ENCODE measurements around the gene ITGA5.

ITGA5 gene

DNA sequence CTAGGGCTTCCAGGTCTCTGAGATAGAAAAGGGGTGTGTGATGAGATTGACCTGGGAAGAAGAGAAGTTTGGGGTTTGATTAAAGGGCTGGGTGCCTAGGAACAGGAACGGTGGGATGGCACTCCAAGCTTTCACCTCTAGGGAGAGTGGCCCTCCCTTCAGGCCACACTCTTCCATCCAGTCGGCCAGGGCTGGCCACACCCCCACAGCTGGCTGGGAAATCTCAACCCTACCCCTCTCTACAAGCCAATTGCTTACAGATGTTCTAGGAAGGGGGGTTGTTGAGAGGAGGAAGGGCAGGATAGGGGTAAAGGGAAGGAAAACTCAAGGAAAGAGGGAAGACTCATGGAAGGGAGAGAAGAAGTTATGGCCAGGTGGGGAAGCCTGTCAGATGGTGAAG lies 6.6 kb upstream of the ITGA5 start:
- TF ChIP-seq, protein P1, sequence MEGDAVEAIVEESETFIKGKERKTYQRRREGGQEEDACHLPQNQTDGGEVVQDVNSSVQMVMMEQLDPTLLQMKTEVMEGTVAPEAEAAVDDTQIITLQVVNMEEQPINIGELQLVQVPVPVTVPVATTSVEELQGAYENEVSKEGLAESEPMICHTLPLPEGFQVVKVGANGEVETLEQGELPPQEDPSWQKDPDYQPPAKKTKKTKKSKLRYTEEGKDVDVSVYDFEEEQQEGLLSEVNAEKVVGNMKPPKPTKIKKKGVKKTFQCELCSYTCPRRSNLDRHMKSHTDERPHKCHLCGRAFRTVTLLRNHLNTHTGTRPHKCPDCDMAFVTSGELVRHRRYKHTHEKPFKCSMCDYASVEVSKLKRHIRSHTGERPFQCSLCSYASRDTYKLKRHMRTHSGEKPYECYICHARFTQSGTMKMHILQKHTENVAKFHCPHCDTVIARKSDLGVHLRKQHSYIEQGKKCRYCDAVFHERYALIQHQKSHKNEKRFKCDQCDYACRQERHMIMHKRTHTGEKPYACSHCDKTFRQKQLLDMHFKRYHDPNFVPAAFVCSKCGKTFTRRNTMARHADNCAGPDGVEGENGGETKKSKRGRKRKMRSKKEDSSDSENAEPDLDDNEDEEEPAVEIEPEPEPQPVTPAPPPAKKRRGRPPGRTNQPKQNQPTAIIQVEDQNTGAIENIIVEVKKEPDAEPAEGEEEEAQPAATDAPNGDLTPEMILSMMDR (IDR thresholded peaks at IDR 0.05), result no peak
- Histone ChIP-seq H3K4me3 (no peak overlapping the region), H3K27ac (no peak overlapping the region)
- DNase-seq (ENCODE audit: low spot score), result peak; percentile 62

DNA sequence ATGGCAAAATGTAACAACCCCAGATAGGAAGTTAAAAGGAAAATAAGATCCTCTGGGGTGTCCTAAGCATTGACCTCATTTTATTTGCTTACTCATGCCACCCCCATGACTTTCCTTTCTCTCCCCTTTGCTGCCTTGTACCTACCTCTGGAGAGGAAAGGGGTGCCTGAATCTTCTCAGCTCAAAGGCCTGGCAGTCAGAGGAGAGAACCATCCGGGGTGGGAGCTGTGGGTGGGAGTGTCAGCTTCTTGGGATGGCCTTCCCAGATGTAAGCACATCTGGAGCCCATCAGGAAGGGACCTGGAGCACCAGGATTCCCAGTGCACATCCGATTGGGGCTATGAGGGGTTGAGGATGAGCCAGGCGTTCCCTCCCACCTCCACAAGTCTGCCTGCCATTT lies 5.2 kb upstream of the ITGA5 start:
- TF ChIP-seq, protein P1 (IDR thresholded peaks at IDR 0.05), result no peak
- H3K4me3 ChIP-seq, result no peak overlapping the region
- H3K27ac ChIP-seq, result peak overlapping the region in 1 of 2 donors; percentile 25
- no peak for DNase-seq (ENCODE audit: low spot score)

DNA sequence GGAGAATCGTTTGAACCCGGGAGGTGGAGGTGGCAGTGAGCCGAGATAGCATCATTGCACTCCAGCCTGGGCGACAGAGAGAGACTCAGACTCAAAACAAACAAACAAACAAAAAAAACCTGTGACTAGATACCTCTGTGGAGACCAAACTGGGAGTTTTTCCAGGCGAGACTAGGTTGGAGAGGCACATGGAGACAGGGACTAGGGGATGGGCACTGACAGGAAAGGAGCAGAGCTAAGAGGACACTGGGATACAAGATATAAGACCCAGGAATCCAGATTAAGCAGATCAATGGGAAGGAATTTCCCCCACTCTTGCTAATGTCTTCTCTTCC lies 4.7 kb upstream of the ITGA5 start:
- Histone ChIP-seq H3K4me3 (no peak overlapping the region), H3K27ac (peak overlapping the region in 1 of 2 donors; percentile 93)
- DNase-seq (ENCODE audit: low spot score), result no peak
- TF ChIP-seq, protein P1 (IDR thresholded peaks at IDR 0.05), result no peak

DNA sequence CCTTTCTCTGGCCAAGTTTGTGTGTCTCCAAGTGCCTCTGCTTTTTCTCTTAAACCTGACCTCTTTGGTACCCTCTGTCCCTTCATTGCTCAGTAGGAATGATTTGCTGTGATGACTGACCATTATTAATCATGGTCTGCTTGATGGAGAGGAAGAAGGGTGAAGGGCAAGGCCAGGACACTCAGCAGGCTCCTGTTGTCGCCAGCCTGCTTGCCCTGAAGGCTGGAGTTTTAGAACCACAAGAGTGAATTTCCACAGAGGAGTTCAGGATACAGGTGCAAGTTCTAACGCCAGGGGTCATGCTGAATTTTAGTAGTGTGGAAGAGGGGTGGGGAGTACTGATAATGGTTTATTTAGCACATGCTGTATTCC lies 2.8 kb upstream of the ITGA5 start:
- peak; percentile 24 for DNase-seq (ENCODE audit: low spot score)
- peak overlapping the region; percentile 89 to 93 for H3K27ac ChIP-seq
- peak overlapping the region; percentile 14 for H3K4me3 ChIP-seq
- TF ChIP-seq, protein P1 (IDR thresholded peaks at IDR 0.05), result no peak

DNA sequence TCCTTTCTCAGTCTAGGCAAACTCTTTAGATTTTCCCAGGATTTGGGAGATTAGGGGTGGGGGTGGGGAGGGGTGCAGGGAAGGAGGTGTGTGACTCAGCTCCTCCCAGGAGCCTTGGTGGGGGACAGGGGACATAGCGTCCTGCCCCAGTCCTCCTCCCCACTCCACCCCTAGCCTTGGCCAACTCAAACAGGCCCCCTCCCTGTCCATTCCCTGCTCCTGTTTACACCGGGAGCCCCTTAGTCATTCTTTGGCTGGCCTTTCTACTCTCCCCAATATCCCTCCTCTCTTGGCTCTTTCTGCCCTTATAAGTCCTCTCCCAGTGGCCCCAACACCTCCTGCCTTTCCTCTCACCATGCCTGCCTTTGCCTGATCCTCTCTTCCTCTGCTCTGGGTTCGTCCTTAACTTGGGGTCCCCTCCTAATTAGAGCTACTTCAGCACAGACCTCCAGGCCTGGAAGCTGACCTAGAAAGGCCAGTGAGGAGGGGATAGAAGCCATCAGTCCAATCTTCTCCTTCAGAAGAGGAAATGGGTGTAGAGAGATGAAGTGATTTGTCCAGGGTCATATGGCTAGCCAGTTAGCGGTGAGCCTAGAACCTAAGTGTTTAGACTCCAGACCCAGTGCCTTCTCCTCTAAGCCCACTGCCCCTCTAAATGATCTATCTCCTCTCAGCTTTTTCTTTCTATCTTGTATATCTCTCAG lies 2.3 kb upstream of the ITGA5 start:
- H3K4me3 ChIP-seq, result peak overlapping the region; percentile 55
- TF ChIP-seq, protein P1 (IDR thresholded peaks at IDR 0.05), result no peak
- peak overlapping the region; percentile 89 to 93 for H3K27ac ChIP-seq
- peak; percentile 88 for DNase-seq (ENCODE audit: low spot score)

DNA sequence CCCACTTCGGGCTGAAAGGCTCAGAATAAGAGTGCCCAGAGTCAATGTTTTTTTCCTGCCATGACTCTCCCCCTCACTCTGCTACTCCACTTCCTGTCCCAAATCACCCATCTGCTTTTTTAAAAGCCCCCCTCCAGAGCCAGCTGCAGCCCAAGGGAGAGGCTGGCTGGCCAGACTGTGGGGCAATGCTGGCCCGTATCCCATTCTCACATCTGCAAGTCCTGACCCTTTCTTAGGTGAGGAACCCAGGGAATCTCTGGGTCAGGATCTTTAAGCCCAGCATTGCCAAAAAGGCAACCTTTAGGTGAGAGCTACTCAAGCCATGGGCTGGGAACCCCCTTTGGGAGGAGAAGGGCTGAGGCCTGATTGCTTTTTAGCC lies 1.7 kb upstream of the ITGA5 start:
- Histone ChIP-seq H3K4me3 (peak overlapping the region; percentile 55), H3K27ac (peak overlapping the region; percentile 89 to 93)
- TF ChIP-seq, protein P1 (IDR thresholded peaks at IDR 0.05), result no peak
- DNase-seq (ENCODE audit: low spot score), result peak; percentile 75

DNA sequence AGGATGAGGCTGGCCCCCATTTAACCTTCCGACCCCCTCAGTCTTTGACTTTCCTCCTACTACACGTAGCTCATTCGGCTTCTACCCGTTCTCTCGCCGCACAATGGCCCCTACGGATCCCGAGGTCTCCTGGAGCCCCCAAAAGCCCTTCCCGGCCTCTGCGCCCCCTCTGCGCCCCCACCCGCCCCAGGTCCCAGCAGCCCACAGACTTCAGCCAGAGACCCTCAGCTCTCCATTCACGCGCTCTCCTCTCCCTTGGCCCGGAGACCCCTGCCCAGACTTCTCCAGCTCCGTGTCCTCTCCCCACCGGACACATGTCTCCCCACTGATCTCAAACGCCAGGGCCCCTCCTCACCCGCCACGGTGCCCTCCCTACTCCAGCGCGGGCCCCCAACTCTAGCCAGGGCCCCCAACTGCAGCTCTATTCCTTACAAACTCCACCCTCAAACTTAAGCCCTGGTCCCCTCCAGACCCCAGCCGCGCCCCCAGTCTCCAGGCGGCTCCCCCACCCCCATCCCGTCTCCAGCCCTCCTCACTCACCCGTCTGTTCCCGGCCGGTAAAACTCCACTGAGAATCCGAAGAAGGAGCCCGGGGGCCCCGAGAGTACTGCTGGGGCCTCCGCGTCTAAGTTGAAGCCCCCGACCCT lies 502 bp downstream of the ITGA5 start:
- no peak for DNase-seq (ENCODE audit: low spot score)
- TF ChIP-seq, protein P1 (IDR thresholded peaks at IDR 0.05), result no peak
- peak overlapping the region; percentile 89 to 93 for H3K27ac ChIP-seq

More for the DNA sequence above, 502 bp downstream of the ITGA5 start:
- H3K4me3 ChIP-seq, result peak overlapping the region; percentile 93

All from coronary artery (tissue), 2 donors.